Stimulated activated naive CD8-positive, alpha-beta T cell treated with anti-CD3 and anti-CD28 coated beads, Interleukin-15, Interleukin-2, amounts not matched to agents 100 ng/mL and 50 ng/mL, for 24 hours (primary cell): ENCODE data around the gene WDR38.
A peak's percentile ranks its signal among the peaks of the same experiment; 100 is the strongest.

Experiments used
- H3K27ac Mint-ChIP-seq: one replicate; pipeline ENCODE4 v1.8.0; 2021; ENCODE audit warnings: mild to moderate bottlenecking, mixed read lengths
- H3K27me3 Mint-ChIP-seq: one replicate; pipeline ENCODE4 v1.8.0; 2021; ENCODE audit warnings: mixed read lengths
- H3K36me3 Mint-ChIP-seq: one replicate; pipeline ENCODE4 v1.8.0; 2021; ENCODE audit warnings: low read depth, mixed read lengths
- H3K4me1 Mint-ChIP-seq: one replicate; pipeline ENCODE4 v1.8.0; 2021; ENCODE audit warnings: low read depth, mixed read lengths
- H3K4me3 Mint-ChIP-seq: one replicate; pipeline ENCODE4 v1.8.0; 2021; ENCODE audit warnings: mild to moderate bottlenecking, mixed read lengths
- H3K9me3 Mint-ChIP-seq: one replicate; pipeline ENCODE4 v1.8.0; 2021; ENCODE audit warnings: mixed read lengths

Gene WDR38

DNA sequence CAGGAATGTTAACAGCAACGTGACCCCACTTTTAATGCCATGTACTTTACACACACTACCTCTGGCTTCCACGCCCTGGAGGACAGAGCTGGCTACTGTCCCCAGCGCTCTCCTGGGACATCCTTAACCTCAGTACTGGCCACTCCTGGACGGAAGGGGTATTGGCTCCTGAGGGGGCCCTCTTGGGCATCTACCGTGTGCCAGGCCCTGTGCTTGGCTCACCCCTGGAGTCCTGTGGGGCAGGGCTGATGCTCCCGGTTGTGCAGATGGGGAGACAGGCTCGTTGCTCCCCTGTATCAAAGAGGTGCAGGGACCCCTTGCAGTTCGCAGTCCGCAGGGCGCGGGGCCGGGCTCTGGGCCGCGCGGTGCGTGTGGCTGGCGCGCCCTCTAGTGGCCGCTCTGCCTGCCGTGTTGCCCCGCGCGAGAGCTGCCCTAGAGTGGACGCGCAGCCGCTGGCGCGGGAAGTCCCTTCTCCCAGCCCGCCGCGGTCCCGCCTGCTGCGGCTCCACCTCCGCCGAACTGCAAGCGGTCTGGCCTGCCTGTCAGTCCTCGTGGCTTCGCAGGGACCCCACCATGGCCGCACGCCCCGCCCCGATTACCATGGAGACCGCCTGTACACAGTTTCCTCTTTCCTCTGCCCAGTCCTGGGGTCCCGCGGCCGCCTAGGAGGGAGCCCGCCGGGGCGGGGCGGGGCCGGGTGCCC is at the start of gene WDR38:
Gene WDR38 (plus strand): TSS at position 632 of the 703 bp plus-strand sequence. CDS start 72 bp downstream, outside the sequence.
- H3K27ac Mint-ChIP-seq = no peak within 1 kb of the TSS

DNA sequence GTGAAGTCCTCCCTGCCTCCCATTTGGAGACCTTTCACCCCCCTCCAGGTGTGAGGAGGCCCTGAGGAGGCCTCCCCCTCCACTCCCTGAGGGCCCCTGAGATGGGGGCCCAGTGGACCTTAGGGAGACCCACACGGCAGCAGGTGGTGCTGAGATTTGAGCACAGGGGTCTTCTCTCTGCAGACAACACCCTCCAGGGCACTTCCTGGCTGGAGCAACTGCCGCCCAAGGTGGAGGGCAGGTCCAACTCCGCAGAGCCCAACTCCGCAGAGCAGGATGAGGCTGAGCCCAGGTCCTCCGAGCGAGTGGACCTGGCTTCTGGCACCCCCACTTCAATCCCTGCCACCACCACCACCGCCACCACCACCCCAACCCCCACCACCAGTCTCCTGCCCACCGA is 49.3 kb upstream of the WDR38 start:
- Mint-ChIP-seq H3K4me1 (peaks cover 4% of the 10 kb centered on the region), H3K9me3 (no peaks in the 10 kb centered on the region), H3K27me3 (no peaks in the 10 kb centered on the region), H3K36me3 (no peaks in the 10 kb centered on the region), H3K27ac (no peak overlapping the region), H3K4me3 (no peak overlapping the region)

More for the DNA sequence above, at the start of gene WDR38:
- peaks cover 12% of the 10 kb centered on the region for H3K36me3 Mint-ChIP-seq
- H3K9me3 Mint-ChIP-seq = no peaks in the 10 kb centered on the region
- peaks cover 11% of the 10 kb centered on the region for H3K27me3 Mint-ChIP-seq
- H3K4me3 Mint-ChIP-seq = peak within 1 kb of the TSS; percentile 60
- H3K4me1 Mint-ChIP-seq = peaks cover 14% of the 10 kb centered on the region

DNA sequence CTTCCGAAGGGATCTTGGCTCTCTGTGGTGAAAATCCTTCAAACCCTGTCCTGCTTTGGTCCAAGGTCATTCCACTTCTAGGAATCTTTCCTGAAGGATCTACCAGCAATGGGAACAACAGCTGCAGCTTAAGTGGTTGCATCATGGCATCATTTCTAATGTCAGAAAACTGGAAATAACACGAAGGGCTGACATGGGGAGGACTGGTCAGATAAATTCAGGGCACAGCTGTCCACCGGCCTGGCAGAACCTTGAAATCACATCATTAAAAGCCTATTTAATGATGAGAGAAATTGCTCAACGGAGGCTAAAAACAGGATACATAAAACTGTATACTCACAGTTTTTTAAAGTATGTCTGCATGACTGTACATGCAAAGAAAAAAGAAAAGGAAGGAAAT is 48.1 kb upstream of the WDR38 start:
- H3K27me3 Mint-ChIP-seq = no peaks in the 10 kb centered on the region
- no peaks in the 10 kb centered on the region for H3K9me3 Mint-ChIP-seq
- H3K4me1 Mint-ChIP-seq = peaks cover 4% of the 10 kb centered on the region
- no peak overlapping the region for H3K4me3 Mint-ChIP-seq
- no peak overlapping the region for H3K27ac Mint-ChIP-seq
- H3K36me3 Mint-ChIP-seq = no peaks in the 10 kb centered on the region

- Mint-ChIP-seq H3K4me3 (no peak overlapping the region), H3K9me3 (no peaks in the 10 kb centered on the region), H3K36me3 (no peaks in the 10 kb centered on the region), H3K27ac (no peak overlapping the region), H3K4me1 (no peaks in the 10 kb centered on the region), H3K27me3 (no peaks in the 10 kb centered on the region)
Observed at GRCh38 chr9:124808246-124808956, 44.9 kb upstream of the WDR38 start.

- Mint-ChIP-seq H3K9me3 (no peaks in the 10 kb centered on the region), H3K4me1 (no peaks in the 10 kb centered on the region), H3K27ac (no peak overlapping the region), H3K36me3 (no peaks in the 10 kb centered on the region), H3K27me3 (no peaks in the 10 kb centered on the region), H3K4me3 (no peak overlapping the region)
Observed at GRCh38 chr9:124809211-124809610, 44.0 kb upstream of the WDR38 start.

GRCh38 chr9:124809741-124810500 is 43.3 kb upstream of the WDR38 start:
- no peak overlapping the region for H3K4me3 Mint-ChIP-seq
- H3K36me3 Mint-ChIP-seq = no peaks in the 10 kb centered on the region
- H3K9me3 Mint-ChIP-seq = no peaks in the 10 kb centered on the region
- H3K4me1 Mint-ChIP-seq = no peaks in the 10 kb centered on the region
- H3K27ac Mint-ChIP-seq = no peak overlapping the region
- H3K27me3 Mint-ChIP-seq = no peaks in the 10 kb centered on the region

DNA sequence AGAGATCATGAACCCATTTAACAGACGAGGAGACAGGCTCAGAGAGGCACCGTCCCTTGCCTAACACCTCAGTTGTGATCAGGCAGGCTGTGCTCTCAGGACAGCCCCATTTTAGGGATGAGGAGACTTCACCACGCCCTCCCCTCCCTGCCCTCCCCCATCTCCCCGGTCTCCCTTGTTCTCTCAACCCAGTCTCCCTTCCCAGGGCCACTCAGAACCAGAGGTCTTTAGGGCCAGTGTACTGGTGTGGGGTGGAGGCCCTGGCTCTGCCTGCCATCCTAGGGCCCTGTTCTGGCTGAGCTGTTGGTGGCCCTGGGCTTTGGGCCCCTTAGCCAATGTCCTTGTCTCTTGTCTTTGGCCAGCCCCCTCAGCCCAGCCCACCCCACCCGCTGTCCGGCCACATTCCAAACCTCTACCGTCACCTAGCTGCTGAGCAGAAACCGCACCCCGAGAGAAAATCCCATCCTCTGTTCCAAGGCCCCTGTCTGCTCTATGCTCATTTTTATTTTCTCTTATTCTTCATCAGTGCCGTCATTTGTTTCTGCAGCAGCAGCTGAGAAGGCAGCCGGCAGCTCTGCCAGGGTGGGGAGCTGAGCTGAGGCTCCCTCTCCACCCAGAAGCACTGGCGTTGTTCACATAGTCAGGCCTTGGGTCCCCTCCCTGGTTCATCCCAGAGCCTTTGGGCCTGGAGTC is 42.5 kb upstream of the WDR38 start:
- no peaks in the 10 kb centered on the region for H3K27me3 Mint-ChIP-seq
- no peak overlapping the region for H3K4me3 Mint-ChIP-seq
- H3K9me3 Mint-ChIP-seq = no peaks in the 10 kb centered on the region
- H3K36me3 Mint-ChIP-seq = no peaks in the 10 kb centered on the region
- H3K4me1 Mint-ChIP-seq = no peaks in the 10 kb centered on the region
- no peak overlapping the region for H3K27ac Mint-ChIP-seq

GRCh38 chr9:124812441-124812876 is 40.8 kb upstream of the WDR38 start:
- H3K4me1 Mint-ChIP-seq = no peaks in the 10 kb centered on the region
- H3K36me3 Mint-ChIP-seq = no peaks in the 10 kb centered on the region
- no peak overlapping the region for H3K27ac Mint-ChIP-seq
- H3K27me3 Mint-ChIP-seq = peaks cover 7% of the 10 kb centered on the region
- H3K4me3 Mint-ChIP-seq = no peak overlapping the region
- no peaks in the 10 kb centered on the region for H3K9me3 Mint-ChIP-seq

DNA sequence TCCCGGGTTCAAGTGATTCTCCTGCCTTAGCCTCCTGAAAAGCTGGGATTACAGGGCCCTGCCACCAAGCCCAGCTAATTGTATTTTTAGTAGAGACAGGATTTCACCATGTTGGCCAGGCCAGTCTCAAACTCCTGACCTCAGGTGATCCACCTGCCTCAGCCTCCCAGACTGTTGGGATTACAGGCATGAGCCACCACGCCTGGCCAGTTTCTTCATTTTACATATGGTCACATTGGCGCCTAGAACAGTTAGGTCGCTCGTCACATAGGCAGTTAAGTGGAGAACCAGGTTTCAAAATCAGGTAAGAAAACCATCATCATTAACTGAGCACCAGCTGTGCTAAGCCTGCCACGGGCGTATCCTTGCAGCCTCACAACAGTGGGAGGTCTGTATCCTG is 40.2 kb upstream of the WDR38 start:
- Mint-ChIP-seq H3K27ac (no peak overlapping the region), H3K4me1 (peaks cover under 1% of the 10 kb centered on the region), H3K4me3 (no peak overlapping the region), H3K9me3 (no peaks in the 10 kb centered on the region), H3K27me3 (peaks cover 8% of the 10 kb centered on the region), H3K36me3 (no peaks in the 10 kb centered on the region)

GRCh38 chr9:124813501-124814163 is 39.6 kb upstream of the WDR38 start:
- Mint-ChIP-seq H3K4me1 (peaks cover 7% of the 10 kb centered on the region), H3K4me3 (no peak overlapping the region), H3K9me3 (no peaks in the 10 kb centered on the region), H3K36me3 (no peaks in the 10 kb centered on the region), H3K27ac (no peak overlapping the region), H3K27me3 (peaks cover 8% of the 10 kb centered on the region)

GRCh38 chr9:124814164-124814535 is 39.1 kb upstream of the WDR38 start:
- H3K4me3 Mint-ChIP-seq = no peak overlapping the region
- H3K36me3 Mint-ChIP-seq = no peaks in the 10 kb centered on the region
- H3K9me3 Mint-ChIP-seq = no peaks in the 10 kb centered on the region
- no peak overlapping the region for H3K27ac Mint-ChIP-seq
- H3K4me1 Mint-ChIP-seq = peaks cover 8% of the 10 kb centered on the region
- peaks cover 8% of the 10 kb centered on the region for H3K27me3 Mint-ChIP-seq

DNA sequence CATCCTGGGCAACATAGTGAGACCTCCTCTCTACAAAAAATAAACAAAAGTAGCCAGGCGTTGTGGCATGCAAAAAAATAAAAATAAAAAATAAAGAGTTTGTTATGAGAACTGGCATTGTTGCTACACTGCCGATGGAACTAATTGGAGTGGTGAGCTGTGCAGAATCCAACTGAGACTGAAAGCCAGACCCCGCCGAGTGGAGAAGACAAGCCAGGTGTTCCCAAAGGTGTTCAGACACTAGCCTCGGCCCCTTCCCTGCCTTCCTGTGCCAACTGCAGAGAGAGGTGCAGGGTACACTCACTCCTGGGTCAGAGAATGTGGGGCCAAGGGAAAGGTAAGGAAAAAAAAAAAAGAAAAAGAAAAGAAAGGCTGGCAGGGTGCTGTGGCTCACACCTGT is 37.7 kb upstream of the WDR38 start:
- Mint-ChIP-seq H3K4me3 (no peak overlapping the region), H3K4me1 (peaks cover 8% of the 10 kb centered on the region), H3K9me3 (no peaks in the 10 kb centered on the region), H3K27ac (no peak overlapping the region), H3K36me3 (no peaks in the 10 kb centered on the region), H3K27me3 (peaks cover 8% of the 10 kb centered on the region)

DNA sequence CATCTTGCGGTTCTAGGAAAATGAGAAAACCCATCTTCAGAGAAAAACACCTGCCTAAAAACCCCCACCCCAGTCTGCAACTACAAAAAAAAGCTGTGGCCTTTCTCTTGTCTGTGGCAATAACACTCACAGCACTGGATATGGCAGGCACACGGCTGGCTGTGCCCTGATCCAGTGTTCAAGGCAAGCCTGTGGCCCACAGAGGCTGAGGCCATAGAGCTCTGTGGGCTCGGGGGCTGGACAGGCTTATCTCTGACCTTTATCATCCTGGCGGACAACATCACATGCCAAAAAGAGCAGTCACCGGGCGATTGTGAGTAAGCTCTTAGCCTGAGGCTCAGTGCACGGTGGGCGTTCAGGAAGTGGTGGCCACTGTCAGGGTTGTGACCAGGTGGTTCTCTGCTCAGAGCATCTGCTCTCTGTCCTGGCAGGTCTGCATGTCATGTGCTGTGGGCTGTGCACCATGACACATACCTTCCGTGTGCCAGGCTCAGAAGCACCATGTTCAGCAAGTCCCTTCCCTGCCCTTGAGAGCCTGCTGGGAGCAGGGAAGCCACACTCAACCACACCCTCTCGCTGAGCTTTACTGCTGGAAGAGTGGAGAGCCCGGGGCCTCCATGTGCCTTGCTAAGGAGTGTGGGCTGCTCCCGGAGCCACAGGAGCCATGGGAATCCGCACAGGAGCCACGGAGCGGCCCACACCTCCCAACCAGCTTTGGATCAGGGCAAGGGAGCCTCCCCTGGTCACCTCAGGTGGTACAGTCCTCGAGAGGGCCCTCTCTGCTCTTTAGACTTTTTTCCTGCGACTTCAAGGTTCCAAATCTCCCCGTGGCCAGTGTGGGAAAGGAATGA is 34.6 kb upstream of the WDR38 start:
- Mint-ChIP-seq H3K9me3 (no peaks in the 10 kb centered on the region), H3K27me3 (peaks cover 8% of the 10 kb centered on the region), H3K27ac (no peak overlapping the region), H3K36me3 (no peaks in the 10 kb centered on the region), H3K4me1 (peaks cover 8% of the 10 kb centered on the region), H3K4me3 (no peak overlapping the region)
